Loucy (cell line): ENCODE data around the gene SYCE1.

Experiments used
- H2AFZ ChIP-seq: fragments of 200-600 bp; sonication (generic); 2 replicates; pipeline ENCODE4 v1.6.0; 2016; ENCODE audit warnings: antibody characterized with exemption, mild to moderate bottlenecking, low read length, moderate library complexity
- H3F3A ChIP-seq: fragments of 200-600 bp; 2 replicates; pipeline ENCODE4 v1.6.0; 2016; ENCODE audit warnings: antibody characterized with exemption, low read depth, mild to moderate bottlenecking
- H3K27me3 ChIP-seq: fragments of 200-600 bp; sonication (generic); 2 replicates; pipeline ENCODE4 v1.6.1; 2014; ENCODE audit warnings: low read length, mild to moderate bottlenecking; ENCODE audit not compliant: insufficient read depth, poor library complexity, severe bottlenecking
- H3K36me3 ChIP-seq: fragments of 200-600 bp; sonication (generic); 2 replicates; pipeline ENCODE4 v1.6.1; 2016; ENCODE audit warnings: low read length; ENCODE audit not compliant: insufficient read depth
- H3K4me1 ChIP-seq: fragments of 200-600 bp; sonication (generic); 2 replicates; pipeline ENCODE4 v1.5.1; 2014; ENCODE audit warnings: low read length, mild to moderate bottlenecking; ENCODE audit not compliant: insufficient read depth, poor library complexity, severe bottlenecking
- H3K4me2 ChIP-seq: fragments of 200-600 bp; sonication (generic); 2 replicates; pipeline ENCODE4 v1.6.0; 2014; ENCODE audit warnings: antibody characterized with exemption, low read length, low read depth, mild to moderate bottlenecking; ENCODE audit not compliant: poor library complexity, severe bottlenecking
- H3K4me3 ChIP-seq: fragments of 200-600 bp; sonication (generic); 2 replicates; pipeline ENCODE4 v1.5.1; 2014; ENCODE audit warnings: low read length, mild to moderate bottlenecking, mixed read lengths; ENCODE audit not compliant: poor library complexity, severe bottlenecking
- H3K79me2 ChIP-seq: fragments of 200-600 bp; sonication (generic); 2 replicates; pipeline ENCODE4 v1.6.1; 2014; ENCODE audit warnings: low read length; ENCODE audit not compliant: insufficient read depth
- H3K9ac ChIP-seq: fragments of 200-600 bp; sonication (generic); 2 replicates; pipeline ENCODE4 v1.6.0; 2014; ENCODE audit warnings: mild to moderate bottlenecking, low read depth, low read length, moderate library complexity; ENCODE audit not compliant: poor library complexity, severe bottlenecking
- H3K9me2 ChIP-seq: fragments of 200-600 bp; sonication (generic); replicated peaks from 2 replicates; pipeline ENCODE4 v1.6.1; 2016; ENCODE audit warnings: low read depth, low read length, mixed read lengths
- H3K9me3 ChIP-seq: fragments of 200-600 bp; sonication (generic); 2 replicates; pipeline ENCODE4 v1.6.1; 2014; ENCODE audit warnings: mild to moderate bottlenecking, antibody characterized with exemption, low read length, low read depth; ENCODE audit not compliant: insufficient read depth
- H4K20me1 ChIP-seq: fragments of 200-600 bp; sonication (generic); 2 replicates; pipeline ENCODE4 v1.6.0; 2014; ENCODE audit warnings: antibody characterized with exemption, low read length, mild to moderate bottlenecking; ENCODE audit not compliant: insufficient read depth, poor library complexity, severe bottlenecking
- CTCF ChIP-seq: fragments of 200-600 bp; sonication (generic); conservative IDR thresholded peaks from 2 replicates; pipeline ENCODE4 v1.5.1; 2014; ENCODE audit warnings: mild to moderate bottlenecking, antibody characterized with exemption, low read length
- EZH2phosphoT487 ChIP-seq: fragments of 200-600 bp; IDR thresholded peaks from 2 replicates; pipeline ENCODE4 v1.6.1; 2018; ENCODE audit warnings: antibody characterized with exemption, mild to moderate bottlenecking, moderate library complexity, borderline replicate concordance

SYCE1 gene

GRCh38 chr10:133565441-133566294 is at the start of gene SYCE1:
TSS of gene SYCE1 (minus strand) at chr10:133565583. CDS start at chr10:133565529, 54 bp downstream.
- Histone ChIP-seq H3K27me3 (no peaks in the 10 kb centered on the region), H2AFZ (no peak within 1 kb of the TSS), H3K9me2 (no peaks in the 10 kb centered on the region), H3K79me2 (no peaks in the 10 kb centered on the region), H4K20me1 (no peaks in the 10 kb centered on the region), H3K4me2 (no peak within 1 kb of the TSS), H3K9me3 (peaks cover 16% of the 10 kb centered on the region; the same call in 1 of the 2 replicates), H3K4me1 (no peaks in the 10 kb centered on the region), H3K9ac (no peak within 1 kb of the TSS), H3K36me3 (no peaks in the 10 kb centered on the region), H3K4me3 (no peak within 1 kb of the TSS), H3F3A (no peaks in the 10 kb centered on the region)
- TF ChIP-seq EZH2phosphoT487 = no peak
- no peak for TF ChIP-seq CTCF

GRCh38 chr10:133614830-133615580 is 49.6 kb upstream of the SYCE1 start:
- Histone ChIP-seq H3K4me1 (no peaks in the 10 kb centered on the region), H3K9me3 (peaks cover 41% of the 10 kb centered on the region; the same call in 1 of the 2 replicates), H3K4me2 (no peak overlapping the region), H3K9me2 (no peaks in the 10 kb centered on the region), H2AFZ (no peak overlapping the region), H3K4me3 (no peak overlapping the region), H3K27me3 (no peaks in the 10 kb centered on the region), H3K36me3 (no peaks in the 10 kb centered on the region), H3K9ac (no peak overlapping the region), H4K20me1 (no peaks in the 10 kb centered on the region), H3K79me2 (no peaks in the 10 kb centered on the region), H3F3A (no peaks in the 10 kb centered on the region)
- TF ChIP-seq CTCF = no peak
- TF ChIP-seq EZH2phosphoT487 = no peak

- Histone ChIP-seq H3K9me3 (peaks cover 28% of the 10 kb centered on the region; the same call in 1 of the 2 replicates), H3K4me2 (no peak overlapping the region), H4K20me1 (no peaks in the 10 kb centered on the region)
Observed at GRCh38 chr10:133613699-133614098, 48.3 kb upstream of the SYCE1 start.

More at GRCh38 chr10:133613699-133614098, 48.3 kb upstream of the SYCE1 start:
- Histone ChIP-seq H3K79me2 (no peaks in the 10 kb centered on the region), H3K27me3 (no peaks in the 10 kb centered on the region), H3F3A (no peaks in the 10 kb centered on the region), H2AFZ (no peak overlapping the region), H3K4me1 (no peaks in the 10 kb centered on the region), H3K9me2 (no peaks in the 10 kb centered on the region), H3K36me3 (no peaks in the 10 kb centered on the region), H3K4me3 (no peak overlapping the region), H3K9ac (no peak overlapping the region)
- TF ChIP-seq CTCF (no peak), EZH2phosphoT487 (no peak)
